GM13976 (cell line): Measurements from ENCODE around the gene SNTG2.

Source experiments
- DNase-seq: peaks from one replicate; pipeline ENCODE4 v3.0.0; 2012; ENCODE audit warnings: low spot score
- in situ Hi-C: fragments of 300-500 bp; cut with MboI; formaldehyde crosslinking; loops from one replicate; pipeline ENCODE4 v1.12.0; 2022; ENCODE audit warnings: low sequenced_read_pairs, mixed read lengths, inconsistent platforms; ENCODE audit not compliant: unreplicated experiment
- TF ChIP-seq, protein P1 (sequence below): IDR thresholded peaks from 2 replicates; pipeline ENCODE4 v1.5.1; 2012; ENCODE audit warnings: borderline replicate concordance, mild to moderate bottlenecking; ENCODE audit not compliant: insufficient read depth; ENCODE audit errors: extremely low read depth, missing control alignments, control extremely low read depth

Gene SNTG2

DNA sequence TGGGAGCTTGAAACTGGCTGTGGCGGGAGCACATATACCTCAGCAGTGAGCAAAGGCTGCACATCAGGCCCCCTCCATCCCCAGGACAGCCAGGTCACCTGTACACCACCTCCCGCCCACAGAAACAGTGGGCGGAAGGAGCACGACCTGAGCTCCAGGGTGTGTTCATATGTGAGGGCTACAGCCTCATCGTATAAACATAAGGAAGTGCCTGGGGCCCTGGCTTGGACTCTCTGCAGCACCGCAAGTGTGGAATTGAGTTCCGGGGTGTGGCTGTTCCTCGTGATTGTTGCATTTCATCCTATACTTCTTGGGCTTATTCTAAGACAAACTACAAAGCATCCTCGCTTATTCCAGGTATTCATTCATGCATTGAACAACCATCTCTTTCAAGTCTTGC lies 402.5 kb downstream of the SNTG2 start:
- DNase-seq: no peak
- in situ Hi-C loops: no loop called here
- TF ChIP-seq, protein P1, sequence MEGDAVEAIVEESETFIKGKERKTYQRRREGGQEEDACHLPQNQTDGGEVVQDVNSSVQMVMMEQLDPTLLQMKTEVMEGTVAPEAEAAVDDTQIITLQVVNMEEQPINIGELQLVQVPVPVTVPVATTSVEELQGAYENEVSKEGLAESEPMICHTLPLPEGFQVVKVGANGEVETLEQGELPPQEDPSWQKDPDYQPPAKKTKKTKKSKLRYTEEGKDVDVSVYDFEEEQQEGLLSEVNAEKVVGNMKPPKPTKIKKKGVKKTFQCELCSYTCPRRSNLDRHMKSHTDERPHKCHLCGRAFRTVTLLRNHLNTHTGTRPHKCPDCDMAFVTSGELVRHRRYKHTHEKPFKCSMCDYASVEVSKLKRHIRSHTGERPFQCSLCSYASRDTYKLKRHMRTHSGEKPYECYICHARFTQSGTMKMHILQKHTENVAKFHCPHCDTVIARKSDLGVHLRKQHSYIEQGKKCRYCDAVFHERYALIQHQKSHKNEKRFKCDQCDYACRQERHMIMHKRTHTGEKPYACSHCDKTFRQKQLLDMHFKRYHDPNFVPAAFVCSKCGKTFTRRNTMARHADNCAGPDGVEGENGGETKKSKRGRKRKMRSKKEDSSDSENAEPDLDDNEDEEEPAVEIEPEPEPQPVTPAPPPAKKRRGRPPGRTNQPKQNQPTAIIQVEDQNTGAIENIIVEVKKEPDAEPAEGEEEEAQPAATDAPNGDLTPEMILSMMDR: no peak

DNA sequence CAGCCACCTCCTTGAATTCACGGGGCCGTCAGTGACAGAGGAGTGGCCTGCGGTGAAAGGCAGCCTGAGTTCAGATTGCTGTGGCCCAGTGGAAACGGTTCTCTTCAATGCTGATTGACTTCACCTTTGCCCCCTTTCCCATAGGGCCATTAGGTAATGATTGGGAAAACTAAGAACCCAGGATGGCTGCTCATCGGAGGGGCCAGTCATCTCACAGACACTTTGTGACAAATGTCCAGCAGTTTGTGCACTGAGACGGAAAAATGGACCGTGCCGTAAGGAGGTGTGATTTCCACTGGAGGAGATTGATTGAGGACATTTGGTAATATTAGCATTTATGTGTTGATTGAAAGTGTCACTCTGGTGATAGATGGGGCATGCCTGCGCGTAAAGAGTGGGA lies 402.9 kb downstream of the SNTG2 start:
- in situ Hi-C loops: no loop called here
- no peak for DNase-seq
- TF ChIP-seq, protein P1: no peak

DNA sequence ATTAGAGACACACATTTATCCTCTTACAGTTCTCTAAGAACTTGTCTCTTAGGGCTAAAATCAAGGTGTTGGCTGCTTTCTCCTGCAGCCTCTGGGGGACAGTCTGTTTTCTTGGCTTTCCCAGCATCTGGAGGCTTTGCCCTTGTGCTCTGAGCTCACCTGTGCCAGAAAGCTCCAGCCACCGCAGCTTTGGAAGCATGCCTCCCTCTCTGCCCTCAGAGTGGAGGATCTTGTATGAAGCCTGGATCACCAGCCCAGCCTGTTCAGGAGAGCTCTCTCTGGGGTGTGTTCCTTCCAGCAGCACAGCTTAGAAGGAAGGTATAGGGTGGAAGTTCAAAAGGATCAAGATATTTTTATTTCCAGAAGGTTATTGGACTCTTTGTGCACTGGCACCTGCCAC lies 409.5 kb downstream of the SNTG2 start:
- TF ChIP-seq, protein P1: no peak
- in situ Hi-C loops: no loop called here
- DNase-seq: no peak

DNA sequence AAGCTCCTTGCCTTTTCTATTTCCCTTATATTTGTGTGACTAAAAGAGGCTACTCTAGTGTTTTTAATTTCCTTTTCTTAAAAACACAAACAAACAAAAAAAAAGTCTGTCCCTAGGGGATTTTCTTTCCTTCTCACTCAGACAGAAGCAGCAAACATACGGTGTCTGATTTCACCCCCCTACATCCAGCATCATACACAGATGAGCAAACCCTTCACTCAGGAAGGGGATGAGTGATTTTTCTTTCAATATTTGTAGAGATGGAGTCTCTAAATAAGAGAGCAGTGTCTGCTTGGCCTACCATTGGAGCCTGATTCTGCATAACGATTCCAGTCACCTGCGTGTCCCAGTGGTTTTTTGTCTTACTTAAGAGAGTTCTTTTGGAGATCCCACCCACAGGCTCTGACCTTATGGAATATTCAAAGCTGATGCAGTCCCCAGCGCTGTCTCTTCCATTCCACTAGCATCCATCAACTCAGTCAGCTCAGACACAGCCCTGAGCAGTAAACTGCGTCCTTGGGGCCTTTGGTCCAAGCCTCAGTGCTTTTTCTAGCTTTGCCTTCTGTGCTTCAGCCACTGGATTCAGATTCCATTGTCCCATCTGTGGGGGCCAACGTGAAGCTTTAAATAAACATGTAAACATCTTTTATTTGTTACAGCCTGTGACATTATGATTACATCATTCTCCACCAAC lies 410.1 kb downstream of the SNTG2 start:
- DNase-seq: no peak
- TF ChIP-seq, protein P1: no peak
- in situ Hi-C loops: no loop called here

DNA sequence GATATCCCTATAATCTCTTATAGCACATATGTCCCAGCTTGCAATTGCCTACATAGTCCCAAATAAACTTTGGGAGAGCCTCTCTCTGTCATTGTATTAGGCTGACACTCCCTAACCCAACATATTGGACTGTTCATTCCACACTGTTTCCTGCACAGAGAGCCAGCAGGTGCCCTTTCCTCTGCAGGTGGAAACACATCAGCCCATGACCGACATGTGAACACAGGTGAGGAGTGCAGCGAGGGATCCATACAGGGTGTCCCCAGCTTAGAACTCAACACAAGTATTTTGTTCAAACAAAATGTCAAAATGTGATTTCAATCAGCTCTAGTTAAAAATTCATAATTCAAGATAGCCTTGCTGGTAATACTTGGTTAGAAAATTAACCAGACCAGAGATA lies 412.7 kb downstream of the SNTG2 start:
- no peak for DNase-seq
- in situ Hi-C loops: no loop called here
- TF ChIP-seq, protein P1: no peak

DNA sequence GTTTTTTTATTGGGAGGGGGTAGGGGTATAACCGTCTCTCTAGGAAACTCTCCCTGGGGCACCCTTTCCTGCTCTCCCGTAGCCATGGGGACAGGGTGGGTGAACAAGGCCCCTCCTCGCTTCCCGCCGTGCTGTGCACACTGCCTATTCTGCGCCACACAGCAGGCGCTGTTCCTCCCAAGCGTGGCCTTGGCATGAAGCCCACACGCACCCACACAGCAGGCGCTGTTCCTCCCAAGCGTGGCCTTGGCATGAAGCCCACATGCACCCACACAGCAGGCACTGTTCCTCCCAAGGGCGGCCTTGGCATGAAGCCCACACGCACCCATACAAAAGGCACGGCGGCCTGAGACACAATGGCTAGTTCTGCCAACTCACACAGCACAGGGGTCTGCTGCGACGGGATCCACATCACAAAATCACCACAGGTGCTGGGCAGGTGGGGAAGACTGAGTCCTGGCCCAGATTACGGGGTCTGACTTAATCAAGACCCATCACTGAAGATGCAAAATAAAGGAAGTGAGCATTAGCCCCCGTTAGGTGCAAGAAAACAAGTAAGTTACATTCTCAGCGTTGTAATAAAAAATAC lies 416.0 kb downstream of the SNTG2 start:
- in situ Hi-C loops: no loop called here
- TF ChIP-seq, protein P1: no peak
- DNase-seq: no peak
